Hepatocyte (in vitro differentiated cells): Measurements from ENCODE around the gene ASB6.

Experiments used
- CTCF ChIP-seq: fragments of 200-600 bp; sonication (generic); IDR thresholded peaks from 2 replicates; pipeline ENCODE4 v1.5.1; 2016; ENCODE audit warnings: antibody characterized with exemption, mild to moderate bottlenecking; ENCODE audit not compliant: poor library complexity
- EZH2 ChIP-seq: fragments of 200-600 bp; sonication (generic); IDR thresholded peaks from 2 replicates; pipeline ENCODE4 v1.6.1; 2016; ENCODE audit warnings: antibody characterized with exemption, mild to moderate bottlenecking, borderline replicate concordance
- EZH2phosphoT487 ChIP-seq: fragments of 200-600 bp; sonication (generic); IDR thresholded peaks from one replicate; pipeline ENCODE4 v1.6.1; 2018; ENCODE audit warnings: antibody characterized with exemption, mild to moderate bottlenecking, low read depth, moderate library complexity; ENCODE audit not compliant: unreplicated experiment, severe bottlenecking

- TF ChIP-seq EZH2 (no peak), CTCF (no peak), EZH2phosphoT487 (no peak)
Observed at GRCh38 chr9:129678844-129679243, 36.9 kb upstream of the ASB6 start.
